Liver (tissue), 9 donors: ENCODE data around the gene SHH. TPM values are rescaled to one million over a fixed set of nuclear protein-coding genes. Genes with fewer than 3 reads are reported as not detected.

Source experiments
- DNase-seq: peaks from one replicate; pipeline ENCODE4 v3.0.0-alpha.2; 2017; ENCODE audit warnings: low spot score
- H3K27ac ChIP-seq, 2 donors: one replicate each; pipeline ENCODE4 v1.7.0; 2013; ENCODE audit warnings: inconsistent platforms in 2 of 2, low read length in 2 of 2, control low read depth in 1 of 2, low read depth in 1 of 2, mild to moderate bottlenecking in 1 of 2
- H3K27me3 ChIP-seq, 4 donors: one replicate each; pipeline versions ENCODE4 v1.6.1 to v1.7.0; 2013; ENCODE audit warnings: low read length in 3 of 4, inconsistent platforms in 1 of 4, mild to moderate bottlenecking in 1 of 4, moderate library complexity in 1 of 4; ENCODE audit not compliant: control insufficient read depth in 4 of 4, insufficient read depth in 4 of 4
- H3K36me3 ChIP-seq, 4 donors: one replicate each; pipeline versions ENCODE4 v1.6.1 to v1.7.0; 2013; ENCODE audit warnings: low read length in 3 of 4, mild to moderate bottlenecking in 3 of 4, low read depth in 1 of 4, moderate library complexity in 1 of 4; ENCODE audit not compliant: control insufficient read depth in 4 of 4, insufficient read depth in 3 of 4
- H3K4me1 ChIP-seq, 4 donors: one replicate each; pipeline versions ENCODE4 v1.6.1 to v1.7.0; 2013; ENCODE audit warnings: low read length in 3 of 4, mild to moderate bottlenecking in 3 of 4, moderate library complexity in 1 of 4; ENCODE audit not compliant: control insufficient read depth in 4 of 4, insufficient read depth in 4 of 4
- H3K4me3 ChIP-seq, 3 donors: one replicate each; pipeline versions ENCODE4 v1.6.1 to v1.7.0; 2013; ENCODE audit warnings: low read length in 3 of 3, control low read depth in 1 of 3, low read depth in 1 of 3, mild to moderate bottlenecking in 1 of 3
- H3K9ac ChIP-seq, 2 donors: one replicate each; pipeline ENCODE4 v1.7.0; 2013; ENCODE audit warnings: low read length in 2 of 2, mild to moderate bottlenecking in 2 of 2, moderate library complexity in 2 of 2, control low read depth in 1 of 2, low read depth in 1 of 2
- H3K9me3 ChIP-seq, 4 donors: one replicate each; pipeline versions ENCODE4 v1.6.1 to v1.7.0; 2013; ENCODE audit warnings: low read length in 3 of 4; ENCODE audit not compliant: control insufficient read depth in 4 of 4
- ATF3 ChIP-seq: IDR thresholded peaks from 2 replicates; pipeline ENCODE4 v1.6.1; 2016; ENCODE audit warnings: antibody characterized with exemption
- EGR1 ChIP-seq, 2 donors: IDR thresholded peaks; 2 replicates each; pipeline ENCODE4 v1.6.1; 2016 to 2018; ENCODE audit warnings: antibody characterized with exemption in 2 of 2, low read depth in 2 of 2
- FOXA1 ChIP-seq: IDR thresholded peaks from 2 replicates; pipeline ENCODE4 v1.6.1; 2016; ENCODE audit warnings: antibody characterized with exemption
- FOXA2 ChIP-seq: IDR thresholded peaks from 2 replicates; pipeline ENCODE4 v1.6.1; 2016; ENCODE audit warnings: antibody characterized with exemption
- GABPA ChIP-seq, 2 donors: IDR thresholded peaks in 1 of 2; conservative IDR thresholded peaks in 1 of 2; 2 replicates each; pipeline ENCODE4 v1.6.1; 2016; ENCODE audit warnings: antibody characterized with exemption in 2 of 2, mild to moderate bottlenecking in 1 of 2, moderate library complexity in 1 of 2
- HNF4A ChIP-seq, 2 donors: conservative IDR thresholded peaks; 2 replicates each; pipeline ENCODE4 v1.6.1; 2016; ENCODE audit warnings: antibody characterized with exemption in 2 of 2, mild to moderate bottlenecking in 2 of 2
- HNF4G ChIP-seq: IDR thresholded peaks from 2 replicates; pipeline ENCODE4 v1.6.1; 2016; ENCODE audit warnings: antibody characterized with exemption
- JUND ChIP-seq, 2 donors: IDR thresholded peaks; 2 replicates each; pipeline ENCODE4 v1.6.1; 2016; ENCODE audit warnings: antibody characterized with exemption in 2 of 2
- MAX ChIP-seq: IDR thresholded peaks from 2 replicates; pipeline ENCODE4 v1.6.1; 2016; ENCODE audit warnings: antibody characterized with exemption
- NR2F2 ChIP-seq: IDR thresholded peaks from 2 replicates; pipeline ENCODE4 v1.6.1; 2016; ENCODE audit warnings: antibody characterized with exemption
- RAD21 ChIP-seq, 2 donors: IDR thresholded peaks; 2 replicates each; pipeline ENCODE4 v1.6.1; 2016; ENCODE audit warnings: antibody characterized with exemption in 2 of 2, mild to moderate bottlenecking in 2 of 2
- RXRA ChIP-seq, 2 donors: IDR thresholded peaks; 2 replicates each; pipeline ENCODE4 v1.6.1; 2017 to 2018; ENCODE audit warnings: antibody characterized with exemption in 2 of 2, mild to moderate bottlenecking in 1 of 2
- SP1 ChIP-seq: IDR thresholded peaks from 2 replicates; pipeline ENCODE4 v1.6.1; 2018; ENCODE audit warnings: antibody characterized with exemption, mild to moderate bottlenecking
- TAF1 ChIP-seq: conservative IDR thresholded peaks from 2 replicates; pipeline ENCODE4 v1.6.1; 2016; ENCODE audit warnings: antibody characterized with exemption, mild to moderate bottlenecking
- YY1 ChIP-seq: IDR thresholded peaks from 2 replicates; pipeline ENCODE4 v1.6.1; 2016; ENCODE audit warnings: antibody characterized with exemption, mild to moderate bottlenecking
- WGBS: extraction: QIAGEN DNeasy Blood & Tissue Kit; methylation state at CpG from one replicate; pipeline ENCODE4 v1.1.7; 2013; 5-methylcytosine and 5-hydroxymethylcytosine counted together
- polyA plus RNA-seq, 2 donors: library from polyadenylated mRNA; stranded (reverse) in 1 of 2; unstranded in 1 of 2; fragments of 200-250 nt in 1 of 2; fragments of >200 nt in 1 of 2; fragmentation: Nextera tagmentation in 1 of 2; extraction: Ambion mirVana in 1 of 2; gene quantifications; one replicate each; pipeline versions ENCODE4 v1.2.1 to v1.2.3, GENCODE V29; 2013 to 2015
- total RNA-seq, 2 donors: library from RNA; depleted of rRNA; stranded (reverse); fragments of >200 nt; gene quantifications; one replicate each; pipeline ENCODE4 v1.2.3, GENCODE V29; 2014
- TF ChIP-seq, protein P1 (sequence below): IDR thresholded peaks from 2 replicates; pipeline ENCODE4 v1.6.1; 2016; ENCODE audit warnings: antibody characterized with exemption
- TF ChIP-seq, protein P2 (sequence below): fragments of 150-350 bp; IDR thresholded peaks from 2 replicates; pipeline ENCODE4 v1.5.1; 2017; ENCODE audit warnings: improper control_type of control experiment, low read depth, low read length; ENCODE audit not compliant: missing input control
- donor health status: healthy.
- donor health status: healthy.
- donor health status: healthy.
- donor health status: healthy.
- donor health status: healthy.

The SHH gene
- total and polyA plus RNA-seq, 4 donors: 3.9 to 10.0 (median 5.2) TPM

- Histone ChIP-seq H3K27me3 (peaks cover 0 to 3% (median 0%) of the 10 kb centered on the region in 4 donors), H3K27ac (no peak overlapping the region), H3K4me1 (peaks cover 6 to 22% (median 17%) of the 10 kb centered on the region in 4 donors), H3K9ac (no peak overlapping the region), H3K9me3 (no peaks in the 10 kb centered on the region), H3K4me3 (no peak overlapping the region), H3K36me3 (no peaks in the 10 kb centered on the region)
- DNase-seq: no peak
- TF ChIP-seq NR2F2 (no peak), RXRA (IDR thresholded peaks at IDR 0.05) (no peak), EGR1 (IDR thresholded peaks at IDR 0.05; ENCODE audit: low read depth in 2 of 2) (no peak), SP1 (no peak), TAF1 (no peak), FOXA2 (no peak), FOXA1 (no peak), GABPA (IDR thresholded peaks at IDR 0.05 in 1 of 2, conservative IDR thresholded peaks at IDR 0.05 in 1 of 2) (no peak), YY1 (no peak), MAX (no peak)
- TF ChIP-seq, protein P1, sequence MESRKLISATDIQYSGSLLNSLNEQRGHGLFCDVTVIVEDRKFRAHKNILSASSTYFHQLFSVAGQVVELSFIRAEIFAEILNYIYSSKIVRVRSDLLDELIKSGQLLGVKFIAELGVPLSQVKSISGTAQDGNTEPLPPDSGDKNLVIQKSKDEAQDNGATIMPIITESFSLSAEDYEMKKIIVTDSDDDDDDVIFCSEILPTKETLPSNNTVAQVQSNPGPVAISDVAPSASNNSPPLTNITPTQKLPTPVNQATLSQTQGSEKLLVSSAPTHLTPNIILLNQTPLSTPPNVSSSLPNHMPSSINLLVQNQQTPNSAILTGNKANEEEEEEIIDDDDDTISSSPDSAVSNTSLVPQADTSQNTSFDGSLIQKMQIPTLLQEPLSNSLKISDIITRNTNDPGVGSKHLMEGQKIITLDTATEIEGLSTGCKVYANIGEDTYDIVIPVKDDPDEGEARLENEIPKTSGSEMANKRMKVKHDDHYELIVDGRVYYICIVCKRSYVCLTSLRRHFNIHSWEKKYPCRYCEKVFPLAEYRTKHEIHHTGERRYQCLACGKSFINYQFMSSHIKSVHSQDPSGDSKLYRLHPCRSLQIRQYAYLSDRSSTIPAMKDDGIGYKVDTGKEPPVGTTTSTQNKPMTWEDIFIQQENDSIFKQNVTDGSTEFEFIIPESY: no peak
- TF ChIP-seq, protein P2, sequence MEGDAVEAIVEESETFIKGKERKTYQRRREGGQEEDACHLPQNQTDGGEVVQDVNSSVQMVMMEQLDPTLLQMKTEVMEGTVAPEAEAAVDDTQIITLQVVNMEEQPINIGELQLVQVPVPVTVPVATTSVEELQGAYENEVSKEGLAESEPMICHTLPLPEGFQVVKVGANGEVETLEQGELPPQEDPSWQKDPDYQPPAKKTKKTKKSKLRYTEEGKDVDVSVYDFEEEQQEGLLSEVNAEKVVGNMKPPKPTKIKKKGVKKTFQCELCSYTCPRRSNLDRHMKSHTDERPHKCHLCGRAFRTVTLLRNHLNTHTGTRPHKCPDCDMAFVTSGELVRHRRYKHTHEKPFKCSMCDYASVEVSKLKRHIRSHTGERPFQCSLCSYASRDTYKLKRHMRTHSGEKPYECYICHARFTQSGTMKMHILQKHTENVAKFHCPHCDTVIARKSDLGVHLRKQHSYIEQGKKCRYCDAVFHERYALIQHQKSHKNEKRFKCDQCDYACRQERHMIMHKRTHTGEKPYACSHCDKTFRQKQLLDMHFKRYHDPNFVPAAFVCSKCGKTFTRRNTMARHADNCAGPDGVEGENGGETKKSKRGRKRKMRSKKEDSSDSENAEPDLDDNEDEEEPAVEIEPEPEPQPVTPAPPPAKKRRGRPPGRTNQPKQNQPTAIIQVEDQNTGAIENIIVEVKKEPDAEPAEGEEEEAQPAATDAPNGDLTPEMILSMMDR: no peak
- 96% methylated on average over 16 of the region's 16 CpGs for WGBS
Observed at GRCh38 chr7:155816996-155817395, 4.7 kb upstream of the SHH start.

GRCh38 chr7:155816192-155816508 lies 3.9 kb upstream of the SHH start:
- H3K36me3 ChIP-seq: no peaks in the 10 kb centered on the region
- H3K4me1 ChIP-seq: peaks cover 9 to 31% (median 24%) of the 10 kb centered on the region in 4 donors
- no peak for TF ChIP-seq MAX
- TF ChIP-seq, protein P1: no peak
- no peak for TF ChIP-seq TAF1
- TF ChIP-seq, protein P2: no peak
- TF ChIP-seq ATF3: no peak
- no peak for TF ChIP-seq RAD21 (IDR thresholded peaks at IDR 0.05)
- no peak for TF ChIP-seq FOXA2
- TF ChIP-seq SP1: no peak
- TF ChIP-seq RXRA (IDR thresholded peaks at IDR 0.05): no peak
- TF ChIP-seq HNF4A (conservative IDR thresholded peaks at IDR 0.05): no peak
- TF ChIP-seq GABPA (IDR thresholded peaks at IDR 0.05 in 1 of 2, conservative IDR thresholded peaks at IDR 0.05 in 1 of 2): no peak
- no peak for TF ChIP-seq HNF4G
- TF ChIP-seq FOXA1: no peak
- TF ChIP-seq NR2F2: no peak
- no peak for TF ChIP-seq YY1
- TF ChIP-seq EGR1 (IDR thresholded peaks at IDR 0.05; ENCODE audit: low read depth in 2 of 2): no peak
- TF ChIP-seq JUND (IDR thresholded peaks at IDR 0.05): no peak
- H3K9me3 ChIP-seq: no peaks in the 10 kb centered on the region
- H3K9ac ChIP-seq: no peak overlapping the region
- no peak for DNase-seq
- no peak overlapping the region for H3K4me3 ChIP-seq
- no peak overlapping the region for H3K27ac ChIP-seq
- H3K27me3 ChIP-seq: peaks cover 0 to 3% (median 0%) of the 10 kb centered on the region in 4 donors
- 94% methylated on average over 12 of the region's 12 CpGs for WGBS
